Heart right ventricle (tissue), 16 donors: Measurements from ENCODE around the gene SLC1A3. TPM values are rescaled to one million over a fixed set of nuclear protein-coding genes. Genes with fewer than 3 reads are reported as not detected.

Experiments used
- ATAC-seq, 8 donors: fragments of 200-7000 bp; cut with Tn5 transposase; one replicate each; pipeline ENCODE4 v1.9.1; 2020; ENCODE audit warnings: mild to moderate bottlenecking in 8 of 8, moderate library complexity in 8 of 8, moderate number of reproducible peaks in 1 of 8
- DNase-seq, 2 donors: peaks; one replicate each; pipeline ENCODE4 v3.0.0-alpha.2; 2020
- H3K27ac ChIP-seq, 10 donors: fragments of 200-600 bp; sonication (generic) in 2 of 10; one replicate each; pipeline versions ENCODE4 v1.5.0 to v1.8.0; 2020 to 2022; ENCODE audit warnings: mild to moderate bottlenecking in 3 of 10
- H3K27me3 ChIP-seq, 7 donors: fragments of 200-600 bp; one replicate each; pipeline ENCODE4 v1.8.0; 2021 to 2022; ENCODE audit warnings: mild to moderate bottlenecking in 2 of 7
- H3K36me3 ChIP-seq, 9 donors: fragments of 200-600 bp; sonication (generic) in 1 of 9; one replicate each; pipeline versions ENCODE4 v1.5.0 to v1.8.0; 2020 to 2022; ENCODE audit warnings: mild to moderate bottlenecking in 2 of 9
- H3K4me1 ChIP-seq, 9 donors: fragments of 200-600 bp; sonication (generic) in 1 of 9; one replicate each; pipeline versions ENCODE4 v1.5.0 to v1.8.0; 2020 to 2022; ENCODE audit warnings: mild to moderate bottlenecking in 4 of 9
- H3K4me3 ChIP-seq, 10 donors: fragments of 200-600 bp; sonication (generic) in 2 of 10; one replicate each; pipeline versions ENCODE4 v1.5.0 to v1.8.0; 2020 to 2022; ENCODE audit warnings: mild to moderate bottlenecking in 7 of 10, moderate library complexity in 2 of 10
- H3K9me3 ChIP-seq, 11 donors: fragments of 200-600 bp in 10 of 11; sonication (generic) in 2 of 11; one replicate each; pipeline versions ENCODE4 v1.5.0 to v1.8.0; 2013 to 2022; ENCODE audit warnings: mild to moderate bottlenecking in 2 of 11, control low read depth in 1 of 11, moderate library complexity in 1 of 11
- CTCF ChIP-seq, 9 donors: fragments of 200-600 bp; sonication (generic) in 2 of 9; IDR thresholded peaks; one replicate each; pipeline versions ENCODE4 v1.5.0 to v1.8.0; 2021 to 2022; ENCODE audit warnings: antibody characterized with exemption in 9 of 9, mild to moderate bottlenecking in 5 of 9, moderate library complexity in 1 of 9
- WGBS, 2 donors: extraction: QIAGEN DNeasy Blood & Tissue Kit; methylation state at CpG; one replicate each; pipeline ENCODE4 v1.1.7; 2013; ENCODE audit warnings: inconsistent platforms in 1 of 2; 5-methylcytosine and 5-hydroxymethylcytosine counted together
- intact Hi-C, 10 donors: fragments of 100-400 bp; cut with DNase I; formaldehyde crosslinking; loops; one replicate each; pipeline versions ENCODE4 v1.11.1 to v1.14.2; 2022
- polyA plus RNA-seq, 2 donors: library from polyadenylated mRNA; stranded (reverse); fragments of 200-250 nt; gene quantifications; one replicate each; pipeline ENCODE4 v1.2.3, GENCODE V29; 2013
- total RNA-seq, 10 donors: library from RNA; stranded (reverse); fragmentation: NEBNext Ultra II Directional in 3 of 10; extraction: Animal tissue kit (Norgen Biotek cat#: 25700) in 3 of 10; gene quantifications; one replicate each; pipeline versions ENCODE4 v1.2.1 to v1.2.4, GENCODE V29; 2021 to 2023
- donor health status: Arrhythmogenic right ventricular cardiomyopathy.
- donor health status: ischemic (EF 13 %, LVEDD 7.1; RV severe dilation, severe dysfunction).
- donor health status: healthy with polysubstance abuse.
- donor health status: DM: no; HTN: yes; CAD: no.
- donor health status: DM: no; HTN: no; CAD: no.
- donor health status: ischemic (EF 25% LVEDD 6.9; RV normal size, moderate dysfunction).
- donor health status: ischemic (EF 25% LVEDD 5.7; RV mildly dilated, moderate dysfunction).
- donor health status: healthy.
- donor health status: DM: yes; HTN: yes; CAD: no.
- donor health status: Ischemic cardiomyopathy.
- donor health status: ischemic (EF 35%, LVEDD 5.7; RV mildly dilated, moderate dysfunction).
- donor health status: nonischemic (EF 11% LVEDD 7.7; RV severe dilation, severe dysfunction).
- donor health status: DM: yes; HTN: yes; CAD: no.
- donor health status: PGD.
- donor health status: ischemic (EF 29% LVEDD 5.4; RV normal size, mild dysfunction).
- donor health status: nonischemic (EF 23%, LVEDD 6.1; RV moderate dilation, normal function).

The SLC1A3 gene
- total and polyA plus RNA-seq, 12 donors: 39.5 to 83.6 (median 58.5) TPM

DNA sequence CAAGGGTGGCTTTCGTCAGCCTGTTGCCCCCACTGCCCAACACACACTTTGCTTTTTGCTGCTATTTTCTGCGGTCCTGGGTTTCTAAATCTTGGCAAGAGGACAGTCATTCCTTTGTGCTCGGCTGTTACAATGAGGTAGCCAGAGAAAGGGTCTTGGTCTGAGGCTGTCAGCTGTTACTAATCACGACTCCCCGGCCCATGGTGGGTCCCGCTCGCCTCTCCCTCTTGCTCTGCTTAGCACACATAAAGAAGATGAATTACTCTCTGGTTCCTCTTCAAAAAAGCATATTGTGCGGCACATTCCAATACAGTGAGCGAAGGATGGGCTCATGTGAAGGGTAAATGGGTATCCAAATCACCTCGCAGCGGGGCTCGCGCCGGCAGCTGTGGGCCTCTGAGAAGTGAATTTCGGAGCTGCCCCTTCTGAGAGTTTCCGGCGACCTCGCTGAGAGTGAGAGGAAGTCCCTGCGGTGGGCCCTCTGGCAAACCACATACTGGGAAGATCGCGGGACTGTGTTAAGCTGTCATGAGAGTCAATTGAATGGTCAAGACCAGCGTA, 56.0 kb downstream of the SLC1A3 start:
- peaks cover 0 to 35% (median 27%) of the 10 kb centered on the region in 9 donors for H3K4me1 ChIP-seq
- no peak for TF ChIP-seq CTCF (IDR thresholded peaks at IDR 0.05)

DNA sequence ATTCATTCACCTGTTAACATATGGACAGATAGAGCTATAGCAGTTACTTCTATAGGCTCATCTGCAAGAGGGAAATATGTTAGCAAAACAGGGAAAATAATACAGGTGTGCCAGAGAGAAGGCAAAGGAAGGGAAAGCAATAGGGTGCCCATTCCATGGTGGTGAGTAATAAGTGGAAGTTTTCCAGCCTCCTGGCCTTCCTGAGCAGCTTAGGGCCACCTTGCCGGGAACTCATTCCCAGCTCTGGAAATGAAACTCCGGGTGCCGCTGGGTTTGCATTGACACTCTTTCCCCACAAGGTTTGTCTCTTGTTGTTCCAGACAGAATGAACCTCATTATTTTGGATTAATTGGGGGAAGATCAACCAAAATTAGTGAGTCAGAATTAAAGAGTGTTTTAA, 58.4 kb downstream of the SLC1A3 start:
- peaks cover 0 to 20% (median 3%) of the 10 kb centered on the region in 9 donors for H3K4me1 ChIP-seq
- H3K27me3 ChIP-seq: no peaks in the 10 kb centered on the region
- intact Hi-C loops: no loop called here
- no peak for TF ChIP-seq CTCF (IDR thresholded peaks at IDR 0.05)
- 83 to 90% methylated on average over 3 of the region's 3 CpGs for WGBS, 2 donors
- peaks cover 0 to 2% (median 0%) of the 10 kb centered on the region in 9 donors for H3K36me3 ChIP-seq
- no peaks in the 10 kb centered on the region for H3K9me3 ChIP-seq
- peak overlapping the region in 1 of 10 donors; percentile 31 for H3K27ac ChIP-seq
- ATAC-seq (peak in 1 of 8 donors; percentile 57), DNase-seq (no peak)
- no peak overlapping the region for H3K4me3 ChIP-seq

More for the DNA sequence above, 56.0 kb downstream of the SLC1A3 start:
- Histone ChIP-seq H3K9me3 (no peaks in the 10 kb centered on the region), H3K27ac (no peak overlapping the region), H3K4me3 (no peak overlapping the region), H3K36me3 (peaks cover 0 to 2% (median 0%) of the 10 kb centered on the region in 9 donors), H3K27me3 (no peaks in the 10 kb centered on the region)
- DNase-seq (no peak), ATAC-seq (no peak)
- intact Hi-C loops: no loop called here
- 84 to 88% methylated on average over 22 of the region's 22 CpGs for WGBS, 2 donors

DNA sequence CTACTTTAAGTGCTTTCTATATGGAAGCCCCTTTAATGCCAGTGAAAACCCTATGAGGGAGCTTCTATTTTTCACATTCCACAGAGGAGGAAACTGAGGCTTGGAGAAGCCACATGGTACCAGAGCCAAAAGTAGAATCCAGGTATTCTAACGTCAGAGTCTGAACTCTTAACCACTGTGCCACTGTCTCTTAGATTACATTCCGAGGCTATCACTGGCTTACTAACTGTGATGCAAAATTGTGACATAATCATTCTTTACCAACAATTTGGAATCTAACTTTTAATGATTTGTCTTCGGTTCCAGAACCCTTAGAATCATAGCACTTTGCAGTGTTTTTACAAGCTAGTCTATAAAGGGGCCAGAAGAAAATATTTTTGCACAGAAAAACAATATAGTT, 59.2 kb downstream of the SLC1A3 start:
- no peak for DNase-seq
- Histone ChIP-seq H3K27ac (peak overlapping the region in 1 of 10 donors; percentile 31), H3K36me3 (peaks cover 0 to 4% (median 0%) of the 10 kb centered on the region in 9 donors), H3K4me3 (no peak overlapping the region), H3K4me1 (peaks cover 0 to 20% (median 3%) of the 10 kb centered on the region in 9 donors), H3K9me3 (no peaks in the 10 kb centered on the region), H3K27me3 (no peaks in the 10 kb centered on the region)
- TF ChIP-seq CTCF (IDR thresholded peaks at IDR 0.05): no peak
- 61 to 77% methylated on average over 3 of the region's 3 CpGs for WGBS, 2 donors
- intact Hi-C loops: no loop called here
- ATAC-seq: no peak

GRCh38 chr5:36666274-36666673, 59.9 kb downstream of the SLC1A3 start:
- TF ChIP-seq CTCF (IDR thresholded peaks at IDR 0.05): no peak
- intact Hi-C loops: no loop called here

More at GRCh38 chr5:36666274-36666673, 59.9 kb downstream of the SLC1A3 start:
- Histone ChIP-seq H3K9me3 (no peaks in the 10 kb centered on the region), H3K4me1 (peaks cover 0 to 20% (median 3%) of the 10 kb centered on the region in 9 donors), H3K36me3 (peaks cover 0 to 10% (median 0%) of the 10 kb centered on the region in 9 donors), H3K27ac (no peak overlapping the region), H3K4me3 (no peak overlapping the region), H3K27me3 (no peaks in the 10 kb centered on the region)
- WGBS, 2 donors: 95% methylated on average over 2 of the region's 2 CpGs
- ATAC-seq: no peak
- DNase-seq: no peak
